BLaER1 treated with 17β-estradiol and CSF1 and Interleukin-3, amounts not matched to agents 10 nM and 100 nM (cell line): ENCODE results near the gene ATP11C.
"Not testable (repeated sequence)": the region's sequence is repeated elsewhere in the genome, so short reads cannot be mapped to it uniquely, and the experiment has no call there.

Experiments
- H3K27ac ChIP-seq, 11 experiments: shearing (Covaris generic); formaldehyde crosslinking; 2 replicates each; pipeline ENCODE4 v1.8.1; 2022
- H3K27me3 ChIP-seq, 11 experiments: shearing (Covaris generic); formaldehyde crosslinking; 2 replicates each; pipeline ENCODE4 v1.8.1; 2022
- H3K36me3 ChIP-seq, 11 experiments: shearing (Covaris generic); formaldehyde crosslinking; 2 replicates each; pipeline ENCODE4 v1.8.1; 2022
- H3K4me1 ChIP-seq, 10 experiments: shearing (Covaris generic); formaldehyde crosslinking; 2 replicates each; pipeline ENCODE4 v1.8.1; 2022
- H3K4me2 ChIP-seq, 11 experiments: shearing (Covaris generic); formaldehyde crosslinking; 2 replicates each; pipeline ENCODE4 v1.8.1; 2022
- H3K4me3 ChIP-seq, 10 experiments: shearing (Covaris generic); formaldehyde crosslinking; 2 replicates each; pipeline ENCODE4 v1.8.1; 2022
- H3K9ac ChIP-seq, 11 experiments: shearing (Covaris generic); formaldehyde crosslinking; 2 replicates each; pipeline ENCODE4 v1.8.1; 2022
- H3K9me3 ChIP-seq, 11 experiments: shearing (Covaris generic); formaldehyde crosslinking; replicated peaks in 1 of 11; 2 replicates each; pipeline ENCODE4 v1.8.1; 2022
- H4K20me1 ChIP-seq, 11 experiments: shearing (Covaris generic); formaldehyde crosslinking; 2 replicates each; pipeline ENCODE4 v1.8.1; 2022
- Cebpa-rat ChIP-seq, 11 experiments: shearing (Covaris generic); IDR thresholded peaks; 2 replicates each; pipeline ENCODE4 v1.8.1; 2022

ATP11C gene

GRCh38 chrX:139842326-139843185 is 90.3 kb downstream of the ATP11C start:
- Histone ChIP-seq H3K36me3 (peaks cover 0 to 10% (median 0%) of the 10 kb centered on the region in 11 experiments; a peak in 3 of 22 replicates), H4K20me1 (peaks cover 0 to 46% (median 22%) of the 10 kb centered on the region in 11 experiments; a peak in 14 of 22 replicates), H3K9me3 (peaks cover 17 to 30% (median 20%) of the 10 kb centered on the region in 11 experiments), H3K4me2 (no peak overlapping the region), H3K4me3 (no peak overlapping the region), H3K4me1 (peaks cover 11 to 28% (median 17%) of the 10 kb centered on the region in 10 experiments), H3K27ac (no peak overlapping the region), H3K9ac (no peak overlapping the region), H3K27me3 (peaks cover 69 to 99% (median 96%) of the 10 kb centered on the region in 11 experiments)
- no peak for TF ChIP-seq Cebpa-rat (IDR thresholded peaks at IDR 0.05)

GRCh38 chrX:139836335-139836734 is 96.5 kb downstream of the ATP11C start:
- Histone ChIP-seq H3K9me3 (peaks cover 17 to 23% (median 19%) of the 10 kb centered on the region in 11 experiments), H3K27me3 (peaks cover 52 to 98% (median 87%) of the 10 kb centered on the region in 11 experiments), H3K4me1 (peaks cover 12 to 26% (median 20%) of the 10 kb centered on the region in 10 experiments), H4K20me1 (peaks cover 0 to 57% (median 40%) of the 10 kb centered on the region in 11 experiments; a peak in 16 of 22 replicates)
- H3K36me3 ChIP-seq, H3K9ac ChIP-seq, H3K27ac ChIP-seq, H3K4me3 ChIP-seq, H3K4me2 ChIP-seq: not testable (repeated sequence)

- Histone ChIP-seq H4K20me1 (peaks cover 0 to 71% (median 48%) of the 10 kb centered on the region in 11 experiments; a peak in 16 of 22 replicates), H3K27ac (no peak overlapping the region), H3K9me3 (peaks cover 16 to 19% (median 18%) of the 10 kb centered on the region in 11 experiments), H3K27me3 (peaks cover 57 to 99% (median 87%) of the 10 kb centered on the region in 11 experiments), H3K4me1 (peaks cover 19 to 35% (median 29%) of the 10 kb centered on the region in 10 experiments), H3K36me3 (peaks cover 0 to 9% (median 0%) of the 10 kb centered on the region in 11 experiments; a peak in 3 of 22 replicates), H3K4me3 (no peak overlapping the region), H3K4me2 (no peak overlapping the region), H3K9ac (no peak overlapping the region)
- TF ChIP-seq Cebpa-rat (IDR thresholded peaks at IDR 0.05) = no peak
These were observed 98.0 kb downstream of the ATP11C start for GRCh38 chrX:139834879-139835278.

DNA sequence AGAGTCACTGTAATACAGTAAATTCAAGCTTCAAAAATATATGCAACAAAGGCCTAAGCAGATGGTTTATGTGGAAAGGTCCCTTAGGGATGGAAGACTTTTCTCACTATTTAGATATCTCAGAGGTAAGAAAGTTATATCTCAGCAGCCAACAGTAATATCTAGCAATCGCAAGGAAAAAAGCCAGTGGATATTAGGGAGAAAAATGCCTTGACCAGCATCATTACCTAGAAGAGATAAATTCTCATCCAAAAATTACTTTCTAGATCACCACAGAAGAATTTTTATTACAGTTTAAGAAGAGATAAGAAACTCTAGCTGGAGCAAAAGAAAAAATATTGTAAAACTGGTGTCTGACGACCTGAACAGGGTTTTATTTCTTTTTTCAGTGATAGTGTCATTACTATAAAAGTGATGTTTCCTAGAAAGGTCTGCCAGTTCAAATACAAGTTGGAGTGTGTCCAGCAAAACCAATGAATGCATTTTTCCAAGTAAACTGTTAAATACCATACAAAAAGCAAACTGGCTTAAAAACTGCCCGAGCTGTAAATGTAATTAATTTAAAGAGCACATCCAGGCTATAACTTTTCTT is 100.0 kb downstream of the ATP11C start:
- Histone ChIP-seq H3K9me3 (no peaks in the 10 kb centered on the region), H3K36me3 (no peaks in the 10 kb centered on the region), H3K4me3 (no peak overlapping the region), H3K9ac (no peak overlapping the region), H4K20me1 (peaks cover 0 to 73% (median 59%) of the 10 kb centered on the region in 11 experiments; a peak in 16 of 22 replicates), H3K27me3 (peaks cover 76 to 100% (median 95%) of the 10 kb centered on the region in 11 experiments), H3K4me2 (peak overlapping the region in 9 of 11 experiments; percentile 36 to 58 (median 47); a peak in 13 of 22 replicates), H3K4me1 (peaks cover 19 to 35% (median 29%) of the 10 kb centered on the region in 10 experiments), H3K27ac (no peak overlapping the region)
- TF ChIP-seq Cebpa-rat (IDR thresholded peaks at IDR 0.05) = no peak

- Histone ChIP-seq H3K4me2 (peak overlapping the region; percentile 36 to 62 (median 54)), H4K20me1 (peaks cover 0 to 76% (median 53%) of the 10 kb centered on the region in 11 experiments; a peak in 16 of 22 replicates)
These were observed 101.0 kb downstream of the ATP11C start for GRCh38 chrX:139831675-139832456.

DNA sequence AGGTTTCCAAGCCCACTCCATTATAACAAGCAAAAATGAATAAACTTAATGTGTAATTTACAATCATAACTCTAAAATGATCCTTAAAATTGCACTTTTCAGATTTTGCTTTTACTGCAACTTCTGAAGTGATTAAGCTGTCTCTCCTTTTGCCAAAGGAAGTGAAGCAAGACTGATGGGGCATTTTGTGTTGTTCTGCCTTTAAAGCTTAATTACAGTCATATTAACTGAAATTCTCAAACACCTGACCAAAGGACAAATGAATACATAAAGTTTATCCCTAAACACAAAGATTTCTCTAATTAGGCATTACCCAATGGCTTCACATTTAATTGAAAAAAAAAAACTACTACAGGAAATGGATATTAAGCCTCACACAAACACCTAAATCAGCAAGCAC is 101.8 kb downstream of the ATP11C start:
- Histone ChIP-seq H3K4me2 (peak overlapping the region; percentile 36 to 62 (median 54); a peak in 18 of 22 replicates), H3K36me3 (no peaks in the 10 kb centered on the region), H3K27ac (peak overlapping the region in 4 of 11 experiments; percentile 3 to 46 (median 19); a peak in 5 of 22 replicates), H3K9me3 (no peaks in the 10 kb centered on the region), H3K9ac (no peak overlapping the region), H3K4me3 (no peak overlapping the region), H3K4me1 (peaks cover 19 to 40% (median 31%) of the 10 kb centered on the region in 10 experiments), H4K20me1 (peaks cover 0 to 71% (median 50%) of the 10 kb centered on the region in 11 experiments; a peak in 16 of 22 replicates), H3K27me3 (peaks cover 78 to 97% (median 94%) of the 10 kb centered on the region in 11 experiments)
- TF ChIP-seq Cebpa-rat (IDR thresholded peaks at IDR 0.05) = no peak

More at GRCh38 chrX:139831675-139832456, 101.0 kb downstream of the ATP11C start:
- H3K9ac ChIP-seq = no peak overlapping the region; a peak in 1 of 22 replicates
- peak overlapping the region in 6 of 11 experiments; percentile 0 to 23 (median 17); a peak in 6 of 22 replicates for H3K27ac ChIP-seq
- no peaks in the 10 kb centered on the region for H3K9me3 ChIP-seq
- no peak overlapping the region; a peak in 1 of 20 replicates for H3K4me3 ChIP-seq
- TF ChIP-seq Cebpa-rat (IDR thresholded peaks at IDR 0.05) = no peak
- no peaks in the 10 kb centered on the region for H3K36me3 ChIP-seq
- peaks cover 79 to 97% (median 95%) of the 10 kb centered on the region in 11 experiments for H3K27me3 ChIP-seq
- peaks cover 19 to 35% (median 29%) of the 10 kb centered on the region in 10 experiments for H3K4me1 ChIP-seq

- Histone ChIP-seq H3K4me1 (peaks cover 19 to 47% (median 34%) of the 10 kb centered on the region in 10 experiments), H3K9ac (no peak overlapping the region)
These were observed 104.0 kb downstream of the ATP11C start for GRCh38 chrX:139828830-139829229.

GRCh38 chrX:139828033-139828432 is 104.8 kb downstream of the ATP11C start:
- Histone ChIP-seq H3K4me1 (peaks cover 16 to 47% (median 28%) of the 10 kb centered on the region in 10 experiments), H3K27ac (no peak overlapping the region), H3K4me3 (no peak overlapping the region), H3K9me3 (no peaks in the 10 kb centered on the region), H4K20me1 (peaks cover 0 to 62% (median 32%) of the 10 kb centered on the region in 11 experiments; a peak in 15 of 22 replicates), H3K9ac (no peak overlapping the region), H3K36me3 (peaks cover 0 to 14% (median 0%) of the 10 kb centered on the region in 11 experiments; a peak in 2 of 22 replicates), H3K27me3 (peaks cover 63 to 96% (median 86%) of the 10 kb centered on the region in 11 experiments), H3K4me2 (no peak overlapping the region)
- TF ChIP-seq Cebpa-rat (IDR thresholded peaks at IDR 0.05) = no peak

More at GRCh38 chrX:139828830-139829229, 104.0 kb downstream of the ATP11C start:
- peaks cover 0 to 7% (median 0%) of the 10 kb centered on the region in 11 experiments; a peak in 1 of 22 replicates for H3K36me3 ChIP-seq
- peaks cover 71 to 96% (median 92%) of the 10 kb centered on the region in 11 experiments for H3K27me3 ChIP-seq
- H3K4me3 ChIP-seq = no peak overlapping the region
- no peaks in the 10 kb centered on the region for H3K9me3 ChIP-seq
- TF ChIP-seq Cebpa-rat (IDR thresholded peaks at IDR 0.05) = no peak
- H3K4me2 ChIP-seq = no peak overlapping the region
- H3K27ac ChIP-seq = no peak overlapping the region
- H4K20me1 ChIP-seq = peaks cover 0 to 70% (median 40%) of the 10 kb centered on the region in 11 experiments; a peak in 16 of 22 replicates
